Muscle of back (tissue), 11 donors: ENCODE results near the gene MICAL3. TPM values are rescaled to one million over a fixed set of nuclear protein-coding genes. Genes with fewer than 3 reads are reported as not detected.

Source experiments
- DNase-seq, 3 donors: peaks; one replicate each; pipeline versions ENCODE4 v3.0.0 to v3.0.0-alpha.2; 2013
- polyA plus RNA-seq, 10 donors: library from polyadenylated mRNA; unstranded; fragments of 120-200 nt; gene quantifications; one replicate each; pipeline ENCODE4 v1.2.1, GENCODE V29; 2013; ENCODE audit not compliant: insufficient read length in 10 of 10

Gene MICAL3
- polyA plus RNA-seq, 10 donors, result 24.8 to 49.3 (median 31.7) TPM

- DNase-seq, result no peak
Measured at GRCh38 chr22:17869285-17870096, 154.9 kb downstream of the MICAL3 start.

DNA sequence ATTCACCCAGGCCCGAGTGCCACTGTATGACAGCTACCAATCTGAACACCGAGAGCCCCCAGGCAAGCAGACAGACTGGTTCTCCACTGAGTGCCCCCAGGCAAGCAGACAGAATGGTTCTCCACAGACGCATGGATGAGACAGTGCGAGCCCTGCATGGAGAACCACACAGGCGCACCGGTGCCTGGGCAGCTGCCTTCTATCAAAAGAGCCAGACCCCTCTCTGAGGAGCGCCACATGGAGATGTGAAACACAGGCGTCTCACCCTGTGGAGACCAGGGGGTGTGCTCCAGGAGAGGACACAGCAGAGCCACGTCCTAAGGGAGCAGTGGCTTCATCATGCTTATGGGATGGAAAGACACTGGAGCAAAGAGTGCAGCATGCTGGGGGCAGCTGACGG, 155.6 kb downstream of the MICAL3 start:
- no peak for DNase-seq

GRCh38 chr22:17867160-17867785, 157.1 kb downstream of the MICAL3 start:
- no peak for DNase-seq

- no peak for DNase-seq
Measured at GRCh38 chr22:17866621-17867020, 157.7 kb downstream of the MICAL3 start.

DNA sequence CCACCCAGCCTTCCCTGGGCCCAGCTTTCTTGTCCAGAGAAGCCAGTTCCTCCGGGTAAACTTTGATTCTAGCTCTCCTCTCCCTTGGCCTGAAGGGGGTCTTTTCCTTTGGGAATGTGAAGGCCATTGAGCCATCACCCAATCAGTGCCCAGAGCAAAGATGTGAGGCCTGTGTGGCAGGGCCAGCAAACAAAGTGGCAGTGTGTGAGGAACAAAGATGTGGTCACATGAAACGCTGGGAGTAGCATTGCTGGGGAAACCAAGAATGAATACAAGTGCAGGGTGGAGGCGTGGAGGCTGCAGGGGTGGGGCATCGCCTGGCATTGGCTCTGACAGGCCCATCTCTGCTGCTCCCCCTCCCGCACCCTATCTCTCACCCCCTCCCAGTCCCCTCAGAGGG, 158.2 kb downstream of the MICAL3 start:
- no peak for DNase-seq

DNA sequence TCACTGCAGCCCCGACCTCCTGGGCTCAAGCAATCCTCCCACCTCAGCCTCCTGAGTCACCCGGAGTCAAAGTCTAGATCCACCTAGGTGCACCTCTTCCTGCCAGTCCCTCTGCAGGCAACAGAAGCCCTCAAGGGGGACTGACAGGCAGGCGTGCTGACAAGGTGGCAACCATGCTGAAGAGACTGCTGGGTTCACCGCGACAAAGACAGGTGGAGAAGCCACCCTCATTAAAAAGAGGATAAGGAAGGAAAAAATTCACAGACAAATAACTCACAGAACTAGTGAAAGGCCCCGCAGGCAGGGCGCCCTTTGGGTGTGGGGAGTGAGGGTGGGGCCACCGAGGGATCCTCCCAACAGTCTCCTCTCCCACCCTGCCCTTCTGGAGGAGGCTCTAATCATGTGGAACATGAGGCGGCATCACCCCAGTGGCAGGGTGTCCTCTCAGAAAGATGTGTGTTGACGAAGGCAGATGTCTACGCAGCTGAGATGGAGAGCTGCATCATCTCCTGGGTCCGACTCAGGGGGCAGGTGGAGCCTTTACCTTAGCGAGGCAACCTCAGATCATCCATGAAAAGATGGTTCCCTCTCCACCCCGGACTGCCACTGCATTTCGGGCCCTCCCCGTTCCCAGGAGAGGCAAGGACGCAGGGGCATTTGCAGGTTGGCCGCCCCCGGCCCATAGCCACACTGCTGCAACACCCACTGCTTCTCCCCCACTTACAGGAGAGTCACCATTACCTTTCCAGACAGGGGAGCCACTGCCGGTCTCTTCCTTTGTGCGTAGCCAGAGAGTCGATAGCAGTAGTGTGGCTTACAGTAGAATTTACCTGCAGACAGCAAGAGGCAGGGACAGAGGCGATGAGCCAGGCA, 158.9 kb downstream of the MICAL3 start:
- no peak for DNase-seq

GRCh38 chr22:17864398-17865182, 159.8 kb downstream of the MICAL3 start:
- no peak for DNase-seq

GRCh38 chr22:17862646-17863181, 161.6 kb downstream of the MICAL3 start:
- no peak for DNase-seq

DNA sequence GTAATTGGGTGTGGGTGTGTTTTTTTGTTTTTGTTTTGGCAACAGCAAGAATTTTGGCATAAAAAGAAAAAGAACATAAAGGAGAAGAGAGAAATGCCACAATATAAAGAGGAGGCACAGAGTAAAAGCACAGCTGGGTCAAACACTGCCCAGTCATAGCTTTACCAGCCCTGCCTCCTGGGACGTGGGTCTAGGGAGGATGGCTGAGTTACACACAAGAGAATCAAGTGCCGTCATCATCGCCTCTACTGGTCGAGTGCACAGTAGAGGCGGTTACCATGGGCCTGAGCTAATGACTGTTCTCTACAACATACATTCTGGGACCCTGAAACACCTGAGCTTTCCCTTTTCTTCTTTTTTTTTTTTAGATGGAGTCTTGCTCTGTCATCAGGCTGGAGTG, 162.5 kb downstream of the MICAL3 start:
- DNase-seq, result no peak

GRCh38 chr22:17860220-17860965, 164.0 kb downstream of the MICAL3 start:
- no peak for DNase-seq

- no peak for DNase-seq
Measured at GRCh38 chr22:17858033-17858432, 166.3 kb downstream of the MICAL3 start.

- DNase-seq, result peak in 1 of 3 donors; percentile 36
Measured at GRCh38 chr22:17855572-17856290, 168.6 kb downstream of the MICAL3 start.

GRCh38 chr22:17853073-17853472, 171.3 kb downstream of the MICAL3 start:
- DNase-seq, result peak; percentile 56 to 91 (median 82)

- peak in 2 of 3 donors; percentile 47 to 51 for DNase-seq
Measured at GRCh38 chr22:17851759-17852158, 172.6 kb downstream of the MICAL3 start.

DNA sequence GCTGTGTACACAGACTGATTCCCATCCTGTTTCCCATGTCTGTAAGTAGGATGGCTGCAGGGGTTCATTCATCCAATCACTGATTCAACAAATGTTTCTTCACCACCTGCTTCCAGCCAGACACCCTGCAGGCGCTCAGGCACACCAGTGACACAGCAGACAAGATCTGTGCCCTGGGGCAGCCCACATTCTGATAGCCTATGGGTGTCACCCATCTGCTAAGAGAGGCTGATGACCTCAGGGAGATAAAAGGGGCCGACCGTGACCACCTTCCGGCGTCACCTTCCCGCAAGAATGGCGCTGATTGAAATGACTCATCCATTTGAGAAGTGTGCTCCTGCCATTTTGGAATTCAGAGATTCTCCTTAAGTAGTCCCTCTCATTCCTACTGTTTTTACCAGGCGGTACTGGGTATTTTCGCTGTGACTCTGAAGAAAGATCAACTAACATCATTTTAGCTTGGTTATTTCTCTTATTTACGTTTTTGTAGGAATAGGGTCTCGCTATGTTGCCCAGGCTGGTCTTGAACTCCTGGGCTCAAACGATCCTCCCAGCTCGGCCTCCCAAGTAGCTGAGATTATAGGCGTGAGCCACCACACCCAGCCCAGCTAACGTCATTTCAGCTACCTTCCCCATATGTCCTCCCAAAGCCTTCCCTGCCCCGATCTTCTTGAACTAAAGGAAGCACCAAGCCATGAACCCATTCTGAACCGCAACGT, 176.8 kb downstream of the MICAL3 start:
- DNase-seq, result peak in 1 of 3 donors; percentile 15

- peak; percentile 47 to 87 (median 84) for DNase-seq
Measured at GRCh38 chr22:17846326-17846992, 177.9 kb downstream of the MICAL3 start.

DNA sequence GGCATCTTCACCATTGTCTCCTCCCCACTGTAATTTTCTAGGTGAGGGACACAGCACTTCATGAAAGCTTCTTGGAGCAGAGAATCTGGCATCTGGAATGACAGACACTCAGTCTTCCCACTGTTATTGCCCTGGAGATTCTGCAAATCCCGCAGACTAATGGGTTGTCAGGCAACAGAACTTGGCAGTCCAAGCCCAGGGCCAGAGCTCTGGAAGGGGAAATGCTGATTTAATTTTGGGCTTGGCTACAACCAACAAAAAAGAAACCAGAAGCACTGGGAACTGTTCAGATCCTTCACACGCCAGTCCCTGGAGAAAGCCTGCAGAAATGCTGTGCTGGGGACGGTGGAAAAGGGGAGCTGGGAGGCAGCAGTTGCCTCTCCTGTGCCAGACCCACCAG, 178.6 kb downstream of the MICAL3 start:
- DNase-seq, result peak; percentile 39 to 85 (median 76)

DNA sequence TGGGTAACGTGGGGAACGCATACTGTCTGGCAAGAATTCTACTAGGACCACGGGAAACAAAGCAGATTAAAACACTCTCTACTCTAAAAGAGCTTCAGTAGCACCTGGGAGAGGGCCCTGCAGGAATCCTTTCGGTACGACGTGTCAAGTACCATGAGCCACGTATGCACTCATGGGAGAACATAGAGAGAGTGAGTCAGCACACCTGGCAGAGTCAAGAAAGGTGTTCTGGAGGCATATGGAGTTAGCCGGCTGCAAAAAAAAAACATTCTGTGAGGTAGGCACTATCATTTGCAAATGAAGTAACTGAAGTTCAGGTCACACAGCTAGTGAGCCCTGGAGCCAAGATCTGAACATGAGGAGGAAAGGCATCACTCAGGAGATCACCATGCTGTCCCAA, 179.0 kb downstream of the MICAL3 start:
- DNase-seq, result no peak
